Measurements from ENCODE around the gene MCF2L2. TPM values are rescaled to one million over a fixed set of nuclear protein-coding genes. Genes with fewer than 3 reads are reported as not detected.

MCF2L2 gene
- polyA plus RNA-seq, 1 experiment, result 0.11 TPM

DNA sequence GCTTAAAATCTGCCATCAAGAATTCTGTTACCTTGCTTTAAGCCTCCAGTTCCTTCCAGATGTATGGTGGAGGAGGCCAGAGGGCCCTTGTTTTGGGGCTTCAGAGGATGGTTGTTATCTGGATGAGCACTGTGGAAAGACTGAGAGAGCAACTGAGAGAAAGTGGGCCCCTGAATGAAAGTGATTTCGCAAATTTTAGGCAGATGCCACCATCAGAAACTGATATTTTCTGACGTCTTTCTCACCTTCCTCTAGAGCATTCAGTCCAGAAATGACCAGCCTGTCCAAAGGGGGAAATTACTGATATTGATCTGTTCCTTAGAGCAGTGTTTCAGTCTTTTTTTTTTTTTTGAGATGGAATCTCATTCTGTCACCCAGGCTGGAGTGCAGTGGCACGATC, 162.0 kb downstream of the MCF2L2 start:
- ChIA-PET CTCF (interaction anchor here (1.1 kb wide), 1 partner anchor 38 kb away, joined by 3 read pairs; no protein-coding TSS in a partner anchor), POLR2A (no interaction called here)
- Histone ChIP-seq H3K27me3 (ENCODE audit: control insufficient read depth, insufficient read depth, low read length) (no peaks in the 10 kb centered on the region), H3K36me3 (ENCODE audit: control insufficient read depth, insufficient read depth, low read length) (no peaks in the 10 kb centered on the region), H3K4me3 (ENCODE audit: low read depth, low read length) (no peak overlapping the region)
- no peak for DNase-seq (ENCODE audit: low read depth)
- TF ChIP-seq, protein P1, sequence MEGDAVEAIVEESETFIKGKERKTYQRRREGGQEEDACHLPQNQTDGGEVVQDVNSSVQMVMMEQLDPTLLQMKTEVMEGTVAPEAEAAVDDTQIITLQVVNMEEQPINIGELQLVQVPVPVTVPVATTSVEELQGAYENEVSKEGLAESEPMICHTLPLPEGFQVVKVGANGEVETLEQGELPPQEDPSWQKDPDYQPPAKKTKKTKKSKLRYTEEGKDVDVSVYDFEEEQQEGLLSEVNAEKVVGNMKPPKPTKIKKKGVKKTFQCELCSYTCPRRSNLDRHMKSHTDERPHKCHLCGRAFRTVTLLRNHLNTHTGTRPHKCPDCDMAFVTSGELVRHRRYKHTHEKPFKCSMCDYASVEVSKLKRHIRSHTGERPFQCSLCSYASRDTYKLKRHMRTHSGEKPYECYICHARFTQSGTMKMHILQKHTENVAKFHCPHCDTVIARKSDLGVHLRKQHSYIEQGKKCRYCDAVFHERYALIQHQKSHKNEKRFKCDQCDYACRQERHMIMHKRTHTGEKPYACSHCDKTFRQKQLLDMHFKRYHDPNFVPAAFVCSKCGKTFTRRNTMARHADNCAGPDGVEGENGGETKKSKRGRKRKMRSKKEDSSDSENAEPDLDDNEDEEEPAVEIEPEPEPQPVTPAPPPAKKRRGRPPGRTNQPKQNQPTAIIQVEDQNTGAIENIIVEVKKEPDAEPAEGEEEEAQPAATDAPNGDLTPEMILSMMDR (IDR thresholded peaks at IDR 0.05; ENCODE audit: insufficient read depth, low read depth, low read length), result no peak

- no peak overlapping the region for H3K4me3 ChIP-seq (ENCODE audit: low read depth, low read length)
- H3K27me3 ChIP-seq (ENCODE audit: control insufficient read depth, insufficient read depth, low read length), result no peaks in the 10 kb centered on the region
- POLR2A ChIA-PET, result no interaction called here
- CTCF ChIA-PET, result interaction anchor here (1.0 to 1.1 kb wide), 2 partner anchors 13 to 38 kb away, joined by 3 read pairs; partner anchors contain the start of gene B3GNT5
- DNase-seq (ENCODE audit: low read depth), result peak; percentile 9
- TF ChIP-seq, protein P1 (IDR thresholded peaks at IDR 0.05; ENCODE audit: insufficient read depth, low read depth, low read length), result no peak
- H3K36me3 ChIP-seq (ENCODE audit: control insufficient read depth, insufficient read depth, low read length), result no peaks in the 10 kb centered on the region
These were observed 162.5 kb downstream of the MCF2L2 start for GRCh38 chr3:183265834-183266417.

- no peak for DNase-seq (ENCODE audit: low read depth)
- H3K27me3 ChIP-seq (ENCODE audit: control insufficient read depth, insufficient read depth, low read length), result no peaks in the 10 kb centered on the region; the same call in 1 of the 2 replicates
- H3K36me3 ChIP-seq (ENCODE audit: control insufficient read depth, insufficient read depth, low read length), result no peaks in the 10 kb centered on the region
- ChIA-PET POLR2A (no interaction called here), CTCF (interaction anchor here (1.0 to 1.1 kb wide), 2 partner anchors 12 to 37 kb away, joined by 3 read pairs; partner anchors contain the start of gene B3GNT5)
- no peak overlapping the region for H3K4me3 ChIP-seq (ENCODE audit: low read depth, low read length)
- TF ChIP-seq, protein P1 (IDR thresholded peaks at IDR 0.05; ENCODE audit: insufficient read depth, low read depth, low read length), result no peak
These were observed 163.2 kb downstream of the MCF2L2 start for GRCh38 chr3:183265157-183265642.

- TF ChIP-seq, protein P1 (IDR thresholded peaks at IDR 0.05; ENCODE audit: insufficient read depth, low read depth, low read length), result no peak
- ChIA-PET POLR2A (no interaction called here), CTCF (no interaction called here)
- Histone ChIP-seq H3K36me3 (ENCODE audit: control insufficient read depth, insufficient read depth, low read length) (no peaks in the 10 kb centered on the region), H3K27me3 (ENCODE audit: control insufficient read depth, insufficient read depth, low read length) (no peaks in the 10 kb centered on the region; the same call in 1 of the 2 replicates), H3K4me3 (ENCODE audit: low read depth, low read length) (no peak overlapping the region)
- DNase-seq (ENCODE audit: low read depth), result no peak
These were observed 164.2 kb downstream of the MCF2L2 start for GRCh38 chr3:183264268-183264667.

- Histone ChIP-seq H3K36me3 (ENCODE audit: control insufficient read depth, insufficient read depth, low read length) (no peaks in the 10 kb centered on the region), H3K4me3 (ENCODE audit: low read depth, low read length) (no peak overlapping the region), H3K27me3 (ENCODE audit: control insufficient read depth, insufficient read depth, low read length) (no peaks in the 10 kb centered on the region; the same call in 1 of the 2 replicates)
- no peak for DNase-seq (ENCODE audit: low read depth)
- ChIA-PET CTCF (no interaction called here), POLR2A (no interaction called here)
- TF ChIP-seq, protein P1 (IDR thresholded peaks at IDR 0.05; ENCODE audit: insufficient read depth, low read depth, low read length), result no peak
These were observed 165.5 kb downstream of the MCF2L2 start for GRCh38 chr3:183262875-183263378.

Data from BJ (cell line).